ENCODE data around the gene SLC25A29. TPM values are rescaled to one million over a fixed set of nuclear protein-coding genes. Genes with fewer than 3 reads are reported as not detected.

The SLC25A29 gene
- total and polyA plus RNA-seq, 12 donors = 9.0 to 277 (median 88.4) TPM

GRCh38 chr14:100246809-100247428 lies 59.3 kb downstream of the SLC25A29 start:
- Histone ChIP-seq H3K9me3 (replicated peaks in 1 of 3) (no peaks in the 10 kb centered on the region), H3K4me3 (no peak overlapping the region), H3K36me3 (replicated peaks in 1 of 2) (no peaks in the 10 kb centered on the region), H3K27ac (peak overlapping the region in 3 of 5 donors; percentile 6 to 72 (median 24)), H3K27me3 (no peaks in the 10 kb centered on the region), H3K4me1 (replicated peaks in 1 of 2) (peaks cover 27 to 75% of the 10 kb centered on the region in 2 donors)
- peak in 1 of 7 donors; percentile 35 for DNase-seq
- intact Hi-C loops (cut with DNase I) = no loop called here
- WGBS, 4 donors = 21 to 24% (median 22%) methylated on average over 3 of the region's 3 CpGs
- TF ChIP-seq POLR2A (IDR thresholded peaks at IDR 0.05) = peak in 1 of 2 donors; percentile 12
- peak; percentile 27 to 63 (median 50) for TF ChIP-seq CTCF (IDR thresholded peaks at IDR 0.05)

GRCh38 chr14:100243020-100243419 lies 63.2 kb downstream of the SLC25A29 start:
- WGBS, 4 donors = 76 to 80% (median 78%) methylated on average over 3 of the region's 3 CpGs
- Histone ChIP-seq H3K4me3 (no peak overlapping the region), H3K36me3 (replicated peaks in 1 of 2) (no peaks in the 10 kb centered on the region), H3K27me3 (no peaks in the 10 kb centered on the region), H3K27ac (peak overlapping the region in 3 of 5 donors; percentile 51 to 99 (median 87)), H3K4me1 (replicated peaks in 1 of 2) (peaks cover 23 to 63% of the 10 kb centered on the region in 2 donors), H3K9me3 (replicated peaks in 1 of 3) (no peaks in the 10 kb centered on the region)
- intact Hi-C loops (cut with DNase I) = loop anchor here in 1 of 2 donors (5.0 kb wide), 1 partner anchor 34 kb away; no protein-coding TSS in a partner anchor
- peak in 1 of 7 donors; percentile 9 for DNase-seq
- TF ChIP-seq CTCF (IDR thresholded peaks at IDR 0.05) (no peak), POLR2A (IDR thresholded peaks at IDR 0.05) (no peak)

GRCh38 chr14:100241279-100241678 lies 65.0 kb downstream of the SLC25A29 start:
- no peak for DNase-seq
- TF ChIP-seq CTCF (IDR thresholded peaks at IDR 0.05) (no peak), POLR2A (IDR thresholded peaks at IDR 0.05) (no peak)
- Histone ChIP-seq H3K27me3 (no peaks in the 10 kb centered on the region), H3K9me3 (replicated peaks in 1 of 3) (no peaks in the 10 kb centered on the region), H3K4me1 (replicated peaks in 1 of 2) (peaks cover 24 to 59% of the 10 kb centered on the region in 2 donors), H3K4me3 (peak overlapping the region in 1 of 4 donors; percentile 100), H3K36me3 (replicated peaks in 1 of 2) (no peaks in the 10 kb centered on the region), H3K27ac (peak overlapping the region; percentile 77 to 100 (median 87))
- WGBS, 4 donors = 26 to 36% (median 31%) methylated on average over 3 of the region's 3 CpGs
- intact Hi-C loops (cut with DNase I) = loop anchor here in 1 of 2 donors (5.0 kb wide), 1 partner anchor 36 kb away; no protein-coding TSS in a partner anchor

MicroRNA genes within 50 kb of the gene (microRNA counts, 767-probe panel; counts per million panel counts)
- microRNA hsa-miR-345-5p = 0 counts per million in 2 donors

Small RNA genes lying within 50 kb of the gene (microRNA-seq; reads per million reads assigned to microRNA genes)
- gene MIR345 = 153 to 404 (median 175) reads per million in 3 donors
- gene MIR6764 = 0 to 0.45 (median 0) reads per million in 3 donors

Small RNA genes lying within 50 kb of the gene (small RNA-seq; reads per million reads assigned to genes)
- gene MIR345 (25.7 to 33.0 reads per million in 2 donors), gene RN7SL523P (0 to 0.08 reads per million in 2 donors)

Other genes starting within 250 kb of the SLC25A29 start
- gene EVL, start 241.0 kb downstream of the SLC25A29 start, total RNA-seq = 10 to 100 TPM; 23.7 to 75.0 (median 37.7) TPM
- 100 to 1,000 TPM in 2 of 3 donors, 10 to 100 TPM in 1; 28.3 to 209 (median 103) TPM for gene EVL, start 241.0 kb downstream of the SLC25A29 start, polyA plus RNA-seq
- gene DEGS2, start 146.8 kb downstream of the SLC25A29 start, total RNA-seq = under 1 TPM in 7 of 9 donors, not detected in 2; 0.06 to 0.69 (median 0.20) TPM
- under 1 TPM in 2 of 3 donors, not detected in 1; 0.32 to 0.47 TPM for gene DEGS2, start 146.8 kb downstream of the SLC25A29 start, polyA plus RNA-seq
- 10 to 100 TPM; 40.0 to 79.7 (median 53.7) TPM for gene YY1, start 67.3 kb downstream of the SLC25A29 start, total RNA-seq
- gene YY1, start 67.3 kb downstream of the SLC25A29 start, polyA plus RNA-seq = 10 to 100 TPM; 20.1 to 57.3 (median 32.7) TPM
- under 1 TPM in 2 of 9 donors, not detected in 7; 0.14 to 0.28 TPM for gene SLC25A47, start 16.9 kb upstream of the SLC25A29 start, total RNA-seq
- gene SLC25A47, start 16.9 kb upstream of the SLC25A29 start, polyA plus RNA-seq = under 1 TPM in 1 of 3 donors, not detected in 2; 0.07 TPM
- gene WDR25, start 70.0 kb upstream of the SLC25A29 start, total RNA-seq = 10 to 100 TPM in 8 of 9 donors, 1 to 10 TPM in 1; 6.1 to 22.0 (median 15.0) TPM
- 10 to 100 TPM in 2 of 3 donors, 1 to 10 TPM in 1; 7.4 to 12.7 (median 10.5) TPM for gene WDR25, start 70.0 kb upstream of the SLC25A29 start, polyA plus RNA-seq

All from adrenal gland (tissue), 12 donors.